Coronary artery (tissue), 2 donors: Measurements from ENCODE around the gene MAP3K5.

ENCODE experiments used
- DNase-seq: peaks from one replicate; pipeline ENCODE4 v3.0.0-alpha.2; 2017; ENCODE audit warnings: low spot score
- H3K27ac ChIP-seq, 2 donors: fragments of 200-600 bp; sonication (generic); one replicate each; pipeline ENCODE4 v1.5.1; 2016 to 2019
- H3K4me3 ChIP-seq: fragments of 200-600 bp; sonication (generic); 2 replicates; pipeline ENCODE4 v1.5.1; 2016; ENCODE audit warnings: mild to moderate bottlenecking, moderate library complexity
- TF ChIP-seq, protein P1 (sequence below): fragments of 200-600 bp; sonication (generic); IDR thresholded peaks from one replicate; pipeline ENCODE4 v1.5.1; 2019; ENCODE audit warnings: antibody characterized with exemption

The MAP3K5 gene

DNA sequence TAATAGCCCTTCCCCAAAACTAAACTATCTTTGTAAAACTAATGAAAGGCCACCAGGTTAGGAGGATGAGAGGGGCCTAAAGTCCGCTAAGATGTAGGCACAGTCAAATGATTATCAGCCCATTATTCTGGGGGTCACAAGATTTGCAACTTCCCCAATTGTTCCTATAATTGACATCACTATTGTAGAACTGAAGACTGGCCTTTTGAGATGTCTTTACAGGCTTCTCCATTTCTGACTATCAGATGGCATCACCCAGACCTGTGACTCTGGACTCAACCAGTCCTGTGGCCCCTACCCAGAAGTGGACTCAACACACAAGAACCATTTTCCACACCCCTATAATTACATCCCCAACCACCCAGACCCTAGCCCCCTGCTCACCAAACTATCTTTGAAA, 180.5 kb downstream of the MAP3K5 start:
- no peak for DNase-seq
- Histone ChIP-seq H3K27ac (no peak overlapping the region), H3K4me3 (no peak overlapping the region)
- TF ChIP-seq, protein P1, sequence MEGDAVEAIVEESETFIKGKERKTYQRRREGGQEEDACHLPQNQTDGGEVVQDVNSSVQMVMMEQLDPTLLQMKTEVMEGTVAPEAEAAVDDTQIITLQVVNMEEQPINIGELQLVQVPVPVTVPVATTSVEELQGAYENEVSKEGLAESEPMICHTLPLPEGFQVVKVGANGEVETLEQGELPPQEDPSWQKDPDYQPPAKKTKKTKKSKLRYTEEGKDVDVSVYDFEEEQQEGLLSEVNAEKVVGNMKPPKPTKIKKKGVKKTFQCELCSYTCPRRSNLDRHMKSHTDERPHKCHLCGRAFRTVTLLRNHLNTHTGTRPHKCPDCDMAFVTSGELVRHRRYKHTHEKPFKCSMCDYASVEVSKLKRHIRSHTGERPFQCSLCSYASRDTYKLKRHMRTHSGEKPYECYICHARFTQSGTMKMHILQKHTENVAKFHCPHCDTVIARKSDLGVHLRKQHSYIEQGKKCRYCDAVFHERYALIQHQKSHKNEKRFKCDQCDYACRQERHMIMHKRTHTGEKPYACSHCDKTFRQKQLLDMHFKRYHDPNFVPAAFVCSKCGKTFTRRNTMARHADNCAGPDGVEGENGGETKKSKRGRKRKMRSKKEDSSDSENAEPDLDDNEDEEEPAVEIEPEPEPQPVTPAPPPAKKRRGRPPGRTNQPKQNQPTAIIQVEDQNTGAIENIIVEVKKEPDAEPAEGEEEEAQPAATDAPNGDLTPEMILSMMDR: no peak

DNA sequence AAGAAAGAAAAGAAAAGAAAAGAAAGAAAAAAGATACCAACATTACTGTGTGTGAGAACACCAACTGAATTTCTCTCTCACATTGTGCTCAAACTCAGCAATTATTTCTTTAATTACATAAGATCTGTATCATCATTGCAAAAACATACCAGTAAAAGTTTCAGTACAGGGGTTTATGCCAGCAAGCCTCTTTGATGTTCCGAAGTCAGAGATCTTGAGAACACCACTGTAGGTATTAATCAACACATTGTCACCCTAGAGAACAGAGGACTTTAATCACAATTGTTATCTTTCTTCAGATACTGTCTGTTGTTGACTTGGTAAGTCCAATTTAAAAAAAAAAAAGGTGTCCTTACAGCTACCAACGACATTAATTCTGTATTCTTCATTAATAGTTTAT, 181.1 kb downstream of the MAP3K5 start:
- TF ChIP-seq, protein P1: no peak
- no peak for DNase-seq
- H3K27ac ChIP-seq: no peak overlapping the region

DNA sequence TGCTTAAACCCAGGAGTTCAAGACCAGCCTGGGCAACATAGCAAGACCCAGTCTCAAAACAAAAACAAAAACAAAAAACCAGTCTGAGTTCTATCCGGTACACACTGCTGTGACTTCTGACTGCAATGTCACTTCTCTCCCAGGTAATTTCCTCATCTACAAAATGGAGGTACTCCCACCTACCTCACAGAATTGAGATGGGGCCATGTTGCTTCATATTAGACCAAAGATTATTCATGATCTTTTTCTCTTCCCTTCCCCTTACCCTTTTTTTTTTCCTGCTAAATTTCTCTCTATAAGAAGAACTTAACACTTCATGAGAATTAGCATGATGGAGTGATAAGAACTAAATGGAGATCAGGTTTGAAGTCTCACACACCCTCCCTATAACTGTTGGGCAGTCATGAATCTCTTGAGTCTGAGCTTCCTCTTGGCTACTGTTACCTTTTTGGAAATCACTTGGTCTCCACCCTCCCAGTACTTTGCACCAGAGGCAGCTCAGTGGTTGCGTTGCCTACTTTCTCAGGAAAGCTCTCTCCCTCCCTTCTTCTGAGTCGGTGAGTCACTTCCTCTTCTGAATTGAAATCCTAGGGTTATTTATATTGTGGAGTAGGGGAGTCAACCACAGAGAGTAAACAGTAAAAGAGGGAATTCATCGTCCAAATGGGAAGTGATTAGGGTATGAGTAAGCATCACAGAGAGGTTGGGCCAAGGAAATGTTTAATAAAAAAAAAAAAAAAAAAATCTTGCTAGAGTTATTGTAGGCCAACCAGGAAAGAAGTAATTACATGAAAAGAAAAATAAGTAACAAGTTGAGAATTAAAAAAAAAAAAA, 182.2 kb downstream of the MAP3K5 start:
- TF ChIP-seq, protein P1: no peak
- DNase-seq: peak; percentile 82
- Histone ChIP-seq H3K4me3 (no peak overlapping the region), H3K27ac (peak overlapping the region; percentile 46 to 76)

More for the DNA sequence above, 181.1 kb downstream of the MAP3K5 start:
- no peak overlapping the region for H3K4me3 ChIP-seq

DNA sequence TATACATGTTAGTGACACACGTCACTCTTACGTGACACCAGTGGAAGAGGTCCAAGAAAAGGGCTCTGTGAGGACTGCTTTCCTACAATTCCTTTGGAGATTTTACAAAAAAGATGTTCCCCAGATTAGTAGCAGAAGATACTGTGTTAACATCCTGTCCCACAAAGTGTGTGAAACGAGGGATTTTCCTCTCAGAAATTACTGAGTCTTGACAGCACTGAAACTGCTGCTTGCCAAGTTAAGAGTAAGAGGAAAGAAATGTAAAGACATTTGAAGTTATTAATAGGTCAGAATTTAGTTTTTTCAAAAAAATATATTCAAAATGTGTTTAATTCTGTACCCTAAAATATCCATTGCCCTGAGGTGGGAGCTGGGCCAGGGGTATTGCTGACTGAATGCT, 183.3 kb downstream of the MAP3K5 start:
- DNase-seq: no peak
- TF ChIP-seq, protein P1: no peak
- Histone ChIP-seq H3K27ac (peak overlapping the region; percentile 46 to 76), H3K4me3 (no peak overlapping the region)

DNA sequence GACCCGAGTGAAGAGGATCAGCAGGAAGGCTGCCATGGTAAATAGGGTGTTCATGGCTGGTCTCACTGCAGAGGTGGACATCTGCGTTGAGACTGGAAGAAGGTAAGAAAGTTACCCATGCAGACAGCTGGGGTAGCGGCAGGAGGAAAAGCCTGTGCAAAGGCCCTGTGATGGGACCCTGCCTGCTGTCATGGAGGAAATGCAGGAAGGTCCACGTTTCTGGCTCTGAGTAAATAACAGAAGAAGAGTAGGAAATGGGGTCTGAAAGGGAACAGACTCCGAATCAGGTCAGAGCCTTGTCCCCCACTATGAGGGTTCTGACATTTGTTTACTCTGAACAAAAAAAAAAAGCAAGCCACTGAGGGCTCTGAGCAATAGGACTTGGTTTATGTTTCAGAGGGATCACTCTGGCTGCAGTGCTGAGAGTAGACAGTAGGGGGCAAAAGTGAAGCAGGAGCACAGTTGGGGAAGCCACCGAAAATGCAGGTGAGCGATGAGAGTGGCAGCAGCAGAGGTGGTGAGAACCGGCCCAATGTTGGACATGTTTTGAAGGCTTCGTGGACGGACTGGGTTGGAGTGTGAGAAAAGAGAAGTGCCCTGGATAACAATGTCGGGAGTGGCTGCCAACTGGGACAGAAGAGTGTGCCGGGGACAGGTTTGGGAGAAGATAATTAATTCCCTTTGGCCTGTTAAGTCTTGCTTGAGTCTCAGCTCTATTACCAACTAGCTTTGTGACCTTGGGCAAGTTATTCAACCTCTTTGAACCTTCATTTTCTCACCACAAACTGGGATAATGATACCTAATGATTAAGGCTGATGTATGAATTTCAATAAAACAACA, 184.1 kb downstream of the MAP3K5 start:
- DNase-seq: no peak
- Histone ChIP-seq H3K4me3 (no peak overlapping the region), H3K27ac (peak overlapping the region in 1 of 2 donors; percentile 76)
- TF ChIP-seq, protein P1: peak; percentile 48

DNA sequence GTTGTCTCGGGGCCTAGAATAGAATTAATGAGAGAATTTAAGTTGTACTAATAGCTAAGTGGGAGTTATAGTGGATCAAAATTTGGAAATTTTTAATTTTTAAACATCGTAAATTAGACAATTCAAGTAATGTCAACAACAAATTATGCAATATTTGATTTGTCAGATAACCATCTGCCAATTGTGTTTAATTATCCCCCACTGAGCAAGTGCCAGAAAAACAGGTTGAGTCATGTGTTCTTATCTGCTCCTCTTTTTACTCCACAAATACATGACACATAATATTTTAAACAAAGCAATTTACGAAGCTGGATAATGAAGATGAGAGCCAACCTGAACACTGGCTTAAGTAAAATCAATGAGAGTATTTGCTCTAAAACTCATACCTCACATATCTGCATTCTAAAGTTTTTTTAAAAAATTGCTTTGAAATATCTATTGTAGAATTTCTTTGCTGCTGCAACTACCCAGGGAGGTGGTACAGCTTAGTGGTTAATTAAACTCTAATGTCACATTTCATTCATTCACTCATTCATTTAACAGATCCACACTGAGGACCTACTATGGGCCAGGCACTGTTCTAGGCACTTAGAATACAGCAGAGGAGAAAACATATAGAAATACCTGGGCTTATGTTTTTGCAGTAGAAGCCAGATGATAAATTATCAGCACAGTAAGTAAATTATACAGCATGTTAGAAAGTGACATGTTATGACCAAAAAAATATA, 184.9 kb downstream of the MAP3K5 start:
- Histone ChIP-seq H3K4me3 (no peak overlapping the region), H3K27ac (no peak overlapping the region)
- DNase-seq: no peak
- TF ChIP-seq, protein P1: no peak
